Mesothelial cell of epicardium (in vitro differentiated cells): ENCODE data around the gene RNF130. TPM values are rescaled to one million over a fixed set of nuclear protein-coding genes. Genes with fewer than 3 reads are reported as not detected.

Source experiments
- DNase-seq, 2 experiments: peaks; one replicate each; pipeline ENCODE4 v3.0.0; 2021; ENCODE audit warnings: low spot score in 2 of 2; ENCODE audit not compliant: unreplicated experiment in 2 of 2
- H3K27ac Mint-ChIP-seq: 2 replicates; pipeline ENCODE4 v1.8.0; 2021; ENCODE audit warnings: mixed read lengths
- H3K27me3 Mint-ChIP-seq: 2 replicates; pipeline ENCODE4 v1.8.0; 2021; ENCODE audit warnings: low read depth, mixed read lengths
- H3K36me3 Mint-ChIP-seq: 2 replicates; pipeline ENCODE4 v1.8.0; 2021; ENCODE audit warnings: mixed read lengths
- H3K4me1 Mint-ChIP-seq: 2 replicates; pipeline ENCODE4 v1.8.0; 2021; ENCODE audit warnings: mixed read lengths
- H3K4me3 Mint-ChIP-seq: 2 replicates; pipeline ENCODE4 v1.8.0; 2021; ENCODE audit warnings: mild to moderate bottlenecking, moderate library complexity, mixed read lengths
- H3K9me3 Mint-ChIP-seq: 2 replicates; pipeline ENCODE4 v1.8.0; 2021; ENCODE audit warnings: mixed read lengths
- total RNA-seq: library from RNA; stranded (reverse); gene quantifications from 3 replicates; pipeline ENCODE4 v1.2.1, GENCODE V29; 2021
- TF ChIP-seq, protein P1 (sequence below): fragments of 200-600 bp; sonication (generic); IDR thresholded peaks from one replicate; pipeline ENCODE4 v1.5.0; 2021; ENCODE audit warnings: antibody characterized with exemption; ENCODE audit not compliant: unreplicated experiment

The RNF130 gene
- total RNA-seq, 1 donor from 2014 or later = 44.9 TPM

DNA sequence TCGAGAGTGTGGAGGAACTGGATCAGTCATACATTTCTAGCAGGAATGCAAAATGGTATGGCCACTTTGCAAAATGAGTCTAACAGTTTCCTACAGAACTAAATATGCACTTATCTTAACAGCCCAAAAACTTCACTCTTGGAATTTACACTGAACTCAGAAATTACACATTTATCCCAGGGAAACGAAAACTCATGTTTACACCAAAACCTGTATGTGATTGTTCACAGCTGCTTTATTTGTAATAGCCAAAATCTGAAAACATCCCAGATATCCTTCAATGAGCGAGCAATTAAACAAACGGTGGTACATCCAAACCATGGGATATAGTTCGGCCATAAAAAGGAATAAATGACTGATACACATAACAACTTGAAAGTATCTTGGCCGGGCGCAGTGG lies 62.0 kb downstream of the RNF130 start:
- Mint-ChIP-seq H3K27ac (peak overlapping the region; percentile 17), H3K4me1 (peaks cover 35% of the 10 kb centered on the region), H3K4me3 (no peak overlapping the region), H3K27me3 (no peaks in the 10 kb centered on the region), H3K36me3 (peaks cover 16% of the 10 kb centered on the region), H3K9me3 (no peaks in the 10 kb centered on the region)
- TF ChIP-seq, protein P1, sequence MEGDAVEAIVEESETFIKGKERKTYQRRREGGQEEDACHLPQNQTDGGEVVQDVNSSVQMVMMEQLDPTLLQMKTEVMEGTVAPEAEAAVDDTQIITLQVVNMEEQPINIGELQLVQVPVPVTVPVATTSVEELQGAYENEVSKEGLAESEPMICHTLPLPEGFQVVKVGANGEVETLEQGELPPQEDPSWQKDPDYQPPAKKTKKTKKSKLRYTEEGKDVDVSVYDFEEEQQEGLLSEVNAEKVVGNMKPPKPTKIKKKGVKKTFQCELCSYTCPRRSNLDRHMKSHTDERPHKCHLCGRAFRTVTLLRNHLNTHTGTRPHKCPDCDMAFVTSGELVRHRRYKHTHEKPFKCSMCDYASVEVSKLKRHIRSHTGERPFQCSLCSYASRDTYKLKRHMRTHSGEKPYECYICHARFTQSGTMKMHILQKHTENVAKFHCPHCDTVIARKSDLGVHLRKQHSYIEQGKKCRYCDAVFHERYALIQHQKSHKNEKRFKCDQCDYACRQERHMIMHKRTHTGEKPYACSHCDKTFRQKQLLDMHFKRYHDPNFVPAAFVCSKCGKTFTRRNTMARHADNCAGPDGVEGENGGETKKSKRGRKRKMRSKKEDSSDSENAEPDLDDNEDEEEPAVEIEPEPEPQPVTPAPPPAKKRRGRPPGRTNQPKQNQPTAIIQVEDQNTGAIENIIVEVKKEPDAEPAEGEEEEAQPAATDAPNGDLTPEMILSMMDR = no peak
- DNase-seq = no peak

DNA sequence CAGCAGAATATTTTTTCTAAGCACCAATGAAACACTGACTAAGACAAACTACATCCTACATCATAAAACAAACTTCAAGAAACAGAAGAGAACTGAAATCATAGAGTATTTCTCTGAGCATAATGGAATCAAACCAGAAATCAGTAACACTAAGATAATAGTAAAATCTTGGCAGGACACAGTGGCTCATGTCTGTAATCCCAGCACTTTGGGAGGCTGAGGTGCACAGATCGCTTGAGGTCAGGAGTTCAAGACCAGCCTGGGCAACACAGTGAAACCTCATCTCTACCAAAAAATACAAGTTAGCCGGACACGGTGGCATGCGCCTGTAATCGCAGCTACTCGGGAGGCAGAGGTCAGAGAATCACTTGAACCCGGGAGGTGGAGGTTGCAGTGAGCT lies 63.1 kb downstream of the RNF130 start:
- H3K27ac Mint-ChIP-seq = no peak overlapping the region

DNA sequence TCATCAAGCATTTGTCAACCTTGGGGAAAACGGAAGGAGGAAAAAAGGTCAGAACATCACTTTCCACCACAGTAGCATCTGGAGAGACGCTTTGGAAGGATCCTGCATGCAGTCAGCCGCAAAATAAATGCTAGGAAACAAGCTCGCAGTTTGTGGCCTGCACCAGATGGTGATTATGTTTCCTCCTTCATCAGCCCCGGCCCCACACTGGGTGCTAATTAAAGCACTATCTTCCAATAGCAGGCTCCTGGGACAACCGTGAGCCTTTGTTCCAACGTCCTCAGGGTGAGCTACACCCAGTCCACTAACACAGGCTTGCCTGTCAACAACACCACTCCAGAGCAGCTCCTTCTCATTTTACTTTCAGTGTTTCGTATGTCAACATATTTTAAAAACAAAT lies 64.0 kb downstream of the RNF130 start:
- peaks cover 41% of the 10 kb centered on the region for H3K4me1 Mint-ChIP-seq
- no peak overlapping the region for H3K27ac Mint-ChIP-seq
- H3K36me3 Mint-ChIP-seq = peaks cover 14% of the 10 kb centered on the region
- H3K9me3 Mint-ChIP-seq = no peaks in the 10 kb centered on the region
- no peak overlapping the region for H3K4me3 Mint-ChIP-seq
- H3K27me3 Mint-ChIP-seq = no peaks in the 10 kb centered on the region
- TF ChIP-seq, protein P1 = no peak
- DNase-seq = no peak

More for the DNA sequence above, 63.1 kb downstream of the RNF130 start:
- peaks cover 41% of the 10 kb centered on the region for H3K4me1 Mint-ChIP-seq
- no peak overlapping the region for H3K4me3 Mint-ChIP-seq
- H3K27me3 Mint-ChIP-seq = no peaks in the 10 kb centered on the region
- no peak for DNase-seq
- TF ChIP-seq, protein P1 = no peak
- H3K9me3 Mint-ChIP-seq = no peaks in the 10 kb centered on the region
- H3K36me3 Mint-ChIP-seq = peaks cover 16% of the 10 kb centered on the region

DNA sequence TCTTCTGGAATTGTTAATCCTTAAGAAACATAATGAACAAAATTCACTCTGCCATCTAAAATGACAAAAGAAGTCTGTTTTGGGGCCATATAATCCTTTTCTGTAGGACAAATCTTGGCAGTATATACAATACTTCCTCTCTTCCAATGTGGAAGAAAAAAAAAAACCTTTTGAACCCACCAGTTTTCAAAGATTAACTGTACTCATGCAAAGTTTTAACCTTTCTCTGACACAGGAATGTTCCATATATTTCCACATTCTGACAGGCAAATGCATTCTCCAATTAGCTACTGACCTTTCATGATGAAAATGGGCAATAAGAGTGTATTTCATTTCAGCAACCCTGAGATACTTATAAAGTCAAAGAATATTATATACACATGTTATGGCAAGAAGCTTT lies 65.4 kb downstream of the RNF130 start:
- Mint-ChIP-seq H3K27ac (peak overlapping the region; percentile 55), H3K4me1 (peaks cover 41% of the 10 kb centered on the region), H3K27me3 (no peaks in the 10 kb centered on the region), H3K4me3 (no peak overlapping the region), H3K9me3 (no peaks in the 10 kb centered on the region), H3K36me3 (peaks cover 17% of the 10 kb centered on the region)
- DNase-seq = no peak
- TF ChIP-seq, protein P1 = no peak

DNA sequence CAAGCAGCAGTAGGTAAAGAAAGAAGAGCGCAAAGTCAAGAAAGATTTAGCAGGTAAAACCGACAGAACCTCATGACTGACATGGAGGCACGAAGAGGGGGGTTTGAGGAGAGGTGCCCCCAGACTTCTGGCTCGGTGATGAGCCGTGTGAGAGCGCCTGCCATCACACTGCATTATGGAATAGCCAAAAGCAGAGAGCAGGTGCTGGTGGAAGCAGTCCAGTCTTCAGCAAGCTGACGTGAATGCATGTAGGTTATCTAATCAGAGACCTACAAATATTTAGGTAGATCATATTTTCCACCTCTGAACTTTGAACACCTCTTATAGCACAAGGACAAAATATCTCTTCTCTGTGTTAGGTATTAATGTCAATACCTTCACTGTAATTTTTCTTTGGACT lies 68.4 kb downstream of the RNF130 start:
- Mint-ChIP-seq H3K4me3 (no peak overlapping the region), H3K27ac (no peak overlapping the region), H3K36me3 (peaks cover 23% of the 10 kb centered on the region), H3K4me1 (peaks cover 32% of the 10 kb centered on the region), H3K9me3 (peaks cover 15% of the 10 kb centered on the region), H3K27me3 (no peaks in the 10 kb centered on the region)
- TF ChIP-seq, protein P1 = no peak
- no peak for DNase-seq

DNA sequence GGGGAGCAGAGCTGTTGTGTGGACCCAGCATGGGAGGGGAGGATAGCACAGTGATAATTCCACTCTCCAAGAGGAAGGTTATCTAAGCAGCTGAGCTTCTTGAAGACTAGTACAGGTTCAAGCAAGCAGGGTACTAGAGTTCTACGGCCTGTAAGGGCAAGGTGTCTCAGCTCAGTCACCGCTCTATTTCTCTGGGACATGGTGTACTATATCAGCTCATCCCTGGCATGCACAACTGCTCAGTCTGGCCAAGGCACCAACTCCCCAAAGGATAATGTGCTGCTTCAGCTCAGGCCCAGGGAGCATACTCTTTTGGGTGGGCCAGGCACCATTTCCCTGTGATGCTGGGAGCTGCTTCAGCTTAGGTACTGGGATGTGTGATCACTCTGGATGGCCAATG lies 69.8 kb downstream of the RNF130 start:
- no peak for DNase-seq
- Mint-ChIP-seq H3K27me3 (no peaks in the 10 kb centered on the region), H3K36me3 (peaks cover 26% of the 10 kb centered on the region), H3K27ac (no peak overlapping the region), H3K4me1 (peaks cover 22% of the 10 kb centered on the region), H3K4me3 (no peak overlapping the region), H3K9me3 (peaks cover 18% of the 10 kb centered on the region)
- TF ChIP-seq, protein P1 = no peak
